HepG2 (cell line): ENCODE measurements around the gene ACSF3. TPM values are rescaled to one million over a fixed set of nuclear protein-coding genes. Genes with fewer than 3 reads are reported as not detected.
A peak's percentile ranks its signal among the peaks of the same experiment; 100 is the strongest.

Experiments used
- ATAC-seq: fragments of 200-7000 bp; cut with Tn5 transposase; 3 replicates; pipeline ENCODE4 v1.9.1; 2020; ENCODE audit warnings: mild to moderate bottlenecking, moderate library complexity
- BruUV-seq: library from RNA; stranded (reverse); fragments of 400-500 nt; replicated peaks from 2 replicates; lab custom pipeline; 2021; lab: Mats Ljungman, UMichigan
- CTCF ChIA-PET: fragments of 300-600 bp; formaldehyde crosslinking; extraction: SDS; loops from one replicate; lab custom pipeline; 2021; ENCODE audit warnings: low total read pairs, inconsistent platforms, low intra/inter-chr PET ratio; lab: Yijun Ruan, JAX
- POLR2A ChIA-PET: fragments of 350-600 bp; sonication (Branson Sonifier 250); formaldehyde crosslinking; loops from one replicate; lab custom pipeline; 2020; ENCODE audit warnings: antibody characterized with exemption, inconsistent platforms; lab: Yijun Ruan, JAX
- DNase-seq: peaks from one replicate; pipeline ENCODE4 v3.0.0-alpha.2; 2015; ENCODE audit warnings: low spot score
- FAIRE-seq: peaks from 3 replicates; lab custom pipeline; 2011; peaks lifted over from hg19 to GRCh38; lab: Jason Lieb, UNC
- H2AFZ ChIP-seq: one replicate; pipeline ENCODE4 v1.6.1; 2011; ENCODE audit warnings: low read length, inconsistent platforms
- H3K27ac ChIP-seq: fragments of 300-600 bp; 3 replicates; pipeline ENCODE4 v1.8.0; 2011; ENCODE audit warnings: mixed run types, mild to moderate bottlenecking, mixed read lengths, low read length, inconsistent platforms; ENCODE audit not compliant: insufficient read depth; ENCODE audit errors: extremely low read length
- H3K27me3 ChIP-seq, 2 experiments: fragments of 200-600 bp in 1 of 2; 2 replicates in 1 of 2; 3 replicates in 1 of 2; pipeline versions ENCODE4 v1.6.0 to v1.8.0; 2011; ENCODE audit warnings: low read length in 2 of 2, mild to moderate bottlenecking in 2 of 2, moderate library complexity in 2 of 2, inconsistent platforms in 1 of 2; ENCODE audit not compliant: insufficient read depth in 2 of 2, control insufficient read depth in 1 of 2
- H3K36me3 ChIP-seq, 2 experiments: fragments of 200-600 bp in 1 of 2; replicated peaks in 1 of 2; 2 replicates in 1 of 2; 3 replicates in 1 of 2; pipeline versions ENCODE4 v1.5.1 to v1.8.0; 2011; ENCODE audit warnings: low read length in 2 of 2, inconsistent platforms in 1 of 2; ENCODE audit not compliant: insufficient read depth in 2 of 2, control insufficient read depth in 1 of 2
- H3K4me1 ChIP-seq: 2 replicates; pipeline ENCODE4 v1.5.1; 2012; ENCODE audit warnings: low read length, inconsistent platforms; ENCODE audit not compliant: insufficient read depth
- H3K4me2 ChIP-seq: 2 replicates; pipeline ENCODE4 v1.6.0; 2011; ENCODE audit warnings: low read depth, low read length, inconsistent platforms
- H3K4me3 ChIP-seq, 3 experiments: fragments of 200-600 bp in 1 of 3; sonication (generic), shearing (Covaris generic) in 1 of 3; replicated peaks in 1 of 3; 2 replicates each; pipeline ENCODE4 v1.5.1; 2011 to 2016; ENCODE audit warnings: low read length in 3 of 3, inconsistent platforms in 2 of 3, low read depth in 2 of 3, mild to moderate bottlenecking in 2 of 3, control low read depth in 1 of 3, mixed read lengths in 1 of 3; ENCODE audit not compliant: insufficient read depth in 1 of 3
- H3K79me2 ChIP-seq: one replicate; pipeline ENCODE4 v1.6.1; 2011; ENCODE audit warnings: low read length, inconsistent platforms; ENCODE audit not compliant: insufficient read depth
- H3K9ac ChIP-seq: 2 replicates; pipeline ENCODE4 v1.6.0; 2011; ENCODE audit warnings: mild to moderate bottlenecking, low read depth, low read length, inconsistent platforms; ENCODE audit not compliant: insufficient read depth
- H3K9me3 ChIP-seq: 2 replicates; pipeline ENCODE4 v1.5.1; 2012; ENCODE audit warnings: mild to moderate bottlenecking, low read length
- H4K20me1 ChIP-seq: 2 replicates; pipeline ENCODE4 v1.6.0; 2011; ENCODE audit warnings: inconsistent platforms, mild to moderate bottlenecking, low read length, moderate library complexity; ENCODE audit not compliant: insufficient read depth
- ARNT2 ChIP-seq: sonication (generic); formaldehyde crosslinking; IDR thresholded peaks from 2 replicates; pipeline ENCODE4 v1.8.0; 2022; ENCODE audit warnings: mild to moderate bottlenecking, low read depth, missing genetic modification reagents, moderate library complexity
- ATM ChIP-seq: fragments of 450-650 bp; IDR thresholded peaks from 2 replicates; pipeline ENCODE4 v1.7.1; 2017; ENCODE audit warnings: mild to moderate bottlenecking, borderline replicate concordance
- CEBPG ChIP-seq: IDR thresholded peaks from 2 replicates; pipeline ENCODE4 v1.6.1; 2016
- IRF2 ChIP-seq: IDR thresholded peaks from 2 replicates; pipeline ENCODE4 v1.6.1; 2018; ENCODE audit warnings: missing genetic modification reagents, missing compliant biosample characterization
- MED8 ChIP-seq: sonication (generic); formaldehyde crosslinking; IDR thresholded peaks from 2 replicates; pipeline ENCODE4 v1.8.1; 2023; ENCODE audit warnings: mild to moderate bottlenecking, missing genetic modification reagents; ENCODE audit not compliant: insufficient replicate concordance
- MTA1 ChIP-seq: sonication (generic); formaldehyde crosslinking; IDR thresholded peaks from 2 replicates; pipeline ENCODE4 v1.4.0; 2020; ENCODE audit warnings: missing genetic modification reagents, mild to moderate bottlenecking, borderline replicate concordance
- NCOA5 ChIP-seq: sonication (generic); formaldehyde crosslinking; IDR thresholded peaks from 2 replicates; pipeline ENCODE4 v1.4.0; 2020; ENCODE audit warnings: missing genetic modification reagents
- PBX3 ChIP-seq: sonication (generic); formaldehyde crosslinking; IDR thresholded peaks from 2 replicates; pipeline ENCODE4 v1.8.1; 2023; ENCODE audit warnings: missing genetic modification reagents, inconsistent platforms, borderline replicate concordance
- SKI ChIP-seq: fragments of 450-650 bp; IDR thresholded peaks from one replicate; pipeline ENCODE4 v1.6.1; 2018; ENCODE audit warnings: mild to moderate bottlenecking; ENCODE audit not compliant: partially characterized antibody
- SP1 ChIP-seq, 2 experiments: fragments of 450-650 bp in 1 of 2; sonication (generic) in 1 of 2; formaldehyde crosslinking in 1 of 2; IDR thresholded peaks; 2 replicates each; pipeline versions ENCODE4 v1.4.0 to v1.6.1; 2016 to 2020; ENCODE audit warnings: missing genetic modification reagents in 1 of 2
- SP4 ChIP-seq: sonication (generic); formaldehyde crosslinking; IDR thresholded peaks from 2 replicates; pipeline ENCODE4 v1.8.1; 2023; ENCODE audit warnings: mild to moderate bottlenecking, missing genetic modification reagents
- TRAFD1 ChIP-seq: sonication (generic); formaldehyde crosslinking; IDR thresholded peaks from 2 replicates; pipeline ENCODE4 v1.5.1; 2020; ENCODE audit warnings: missing genetic modification reagents, mild to moderate bottlenecking, borderline replicate concordance
- YEATS4 ChIP-seq: sonication (generic); formaldehyde crosslinking; IDR thresholded peaks from 2 replicates; pipeline ENCODE4 v1.4.0; 2020; ENCODE audit warnings: missing genetic modification reagents, borderline replicate concordance
- ZNF232 ChIP-seq: sonication (generic); formaldehyde crosslinking; IDR thresholded peaks from 2 replicates; pipeline ENCODE4 v1.4.0; 2020; ENCODE audit warnings: missing genetic modification reagents, borderline replicate concordance
- ZNF333 ChIP-seq: sonication (generic); formaldehyde crosslinking; IDR thresholded peaks from 2 replicates; pipeline ENCODE4 v1.4.0; 2020; ENCODE audit warnings: mild to moderate bottlenecking, missing genetic modification reagents, borderline replicate concordance
- ZNF441 ChIP-seq: sonication (generic); formaldehyde crosslinking; IDR thresholded peaks from 2 replicates; pipeline ENCODE4 v1.7.0; 2021; ENCODE audit warnings: missing genetic modification reagents, borderline replicate concordance
- ZNF572 ChIP-seq: sonication (generic); formaldehyde crosslinking; IDR thresholded peaks from 2 replicates; pipeline ENCODE4 v1.5.1; 2020; ENCODE audit warnings: mild to moderate bottlenecking, missing genetic modification reagents
- WGBS: methylation state at CpG from one replicate; pipeline ENCODE4 v1.1.6; 2017; ENCODE audit warnings: low lambda C conversion rate; 5-methylcytosine and 5-hydroxymethylcytosine counted together
- in situ Hi-C: cut with HindIII; loops from 2 replicates; pipeline ENCODE4 v1.10.0; 2017; ENCODE audit warnings: low pct_unique_long_range_greater_than_20kb; ENCODE audit not compliant: extremely low pct_ligation_motif_present
- intact Hi-C: fragments of 100-400 bp; cut with micrococcal nuclease; formaldehyde crosslinking; loops from one replicate; pipeline ENCODE4 v1.10.0; 2022; ENCODE audit not compliant: unreplicated experiment
- polyA plus RNA-seq, 8 experiments: library from polyadenylated mRNA; depleted of rRNA in 3 of 8; stranded (reverse) in 7 of 8; unstranded in 1 of 8; fragments of >200 nt; fragmentation: Illumina TruSeq in 4 of 8; extraction: Trizol in 4 of 8; gene quantifications; 2 replicates each; pipeline versions ENCODE4 v1.2.1 to v1.2.3, GENCODE V29; 2011 to 2016; ENCODE audit warnings: low read depth in 4 of 8, missing spikeins in 1 of 8, mixed read lengths in 1 of 8; ENCODE audit not compliant: insufficient read depth in 1 of 8
- total RNA-seq, 5 experiments: library from RNA; depleted of rRNA; stranded (reverse); fragments of >200 nt; fragmentation: Illumina TruSeq; extraction: Trizol; gene quantifications; 2 replicates each; pipeline ENCODE4 v1.2.3, GENCODE V29; 2016; ENCODE audit warnings: low read depth in 1 of 5

ACSF3 gene
- total and polyA plus RNA-seq, 2 of the 13 experiments (the other 11 are each of a cell fraction or from before 2014, with no cell fraction given): 14.9 to 30.6 TPM

GRCh38 chr16:89171216-89172170, 77.8 kb downstream of the ACSF3 start, which contains the start of gene CDH15:
TSS of gene CDH15 (plus strand) at chr16:89171748. CDS start at chr16:89171832, 84 bp downstream.
- FAIRE-seq (peak; percentile 49), DNase-seq (peak; percentile 94), ATAC-seq (peak; percentile 73)
- Histone ChIP-seq H3K27ac (no peak within 1 kb of the TSS), H3K36me3 (no peaks in the 10 kb centered on the region), H3K4me3 (peak within 1 kb of the TSS in 2 of 3 experiments; percentile 30 to 69; a peak in 3 of 6 replicates), H3K4me1 (peaks cover 69% of the 10 kb centered on the region), H3K9ac (no peak within 1 kb of the TSS), H3K9me3 (no peaks in the 10 kb centered on the region), H3K27me3 (peaks cover 57 to 89% of the 10 kb centered on the region in 2 experiments), H2AFZ (no peak within 1 kb of the TSS), H3K79me2 (no peaks in the 10 kb centered on the region), H4K20me1 (peaks cover 17% of the 10 kb centered on the region), H3K4me2 (peak within 1 kb of the TSS; percentile 79)
- WGBS: 3% methylated on average over 62 of the region's 74 CpGs
- POLR2A ChIA-PET: interaction anchor here (0.7 to 1.3 kb wide), 13 partner anchors 12 to 434 kb away, joined by 3 to 10 read pairs (median 3); partner anchors contain the start of genes GALNS, SLC22A31 and TRAPPC2L
- in situ Hi-C loops: no loop called here
- intact Hi-C loops: loop anchor here (5.0 kb wide), 1 partner anchor 46 kb away; the partner anchor contains the start of gene ZNF778
- CTCF ChIA-PET: no interaction called here
- BruUV-seq: no TSS peak
- TF ChIP-seq SP1 (IDR thresholded peaks at IDR 0.05): peak; percentile 79
- TF ChIP-seq SP1 (CRISPR knock-in tag; IDR thresholded peaks at IDR 0.05): peak; percentile 95
- no peak for TF ChIP-seq ARNT2
- TF ChIP-seq PBX3: peak; percentile 62; the same call in 1 of the 2 replicates
- no peak for TF ChIP-seq CEBPG (CRISPR knock-in tag)
- no peak for TF ChIP-seq TRAFD1
- no peak for TF ChIP-seq ZNF441 (CRISPR knock-in tag)
- 0 out of 2 replicates have a peak, but pooled peaks have one; percentile 35 for TF ChIP-seq ZNF333 (CRISPR knock-in tag)
- TF ChIP-seq IRF2 (CRISPR knock-in tag): no peak
- TF ChIP-seq SKI: peak; percentile 16
- no peak for TF ChIP-seq ATM
- 0 out of 2 replicates have a peak, but pooled peaks have one; percentile 11 for TF ChIP-seq MTA1 (CRISPR knock-in tag)
- TF ChIP-seq MED8: peak; percentile 38
- TF ChIP-seq ZNF232 (CRISPR knock-in tag): no peak
- peak; percentile 100 for TF ChIP-seq SP4 (CRISPR knock-in tag)
- no peak; the same call in 1 of the 2 replicates for TF ChIP-seq YEATS4 (CRISPR knock-in tag)
- no peak for TF ChIP-seq ZNF572 (CRISPR knock-in tag)
- TF ChIP-seq NCOA5 (CRISPR knock-in tag): no peak
